Heart left ventricle (tissue), 13 donors: ENCODE results near the gene TRIM33.

Source experiments
- CTCF ChIP-seq, 12 donors: fragments of 200-600 bp; sonication (generic) in 4 of 12; IDR thresholded peaks; one replicate each; pipeline versions ENCODE4 v1.5.0 to v1.8.0; 2018 to 2022; ENCODE audit warnings: antibody characterized with exemption in 12 of 12, mild to moderate bottlenecking in 5 of 12
- POLR2A ChIP-seq, 2 donors: fragments of 450-650 bp; IDR thresholded peaks; one replicate each; pipeline ENCODE4 v1.6.1; 2017; ENCODE audit warnings: antibody characterized with exemption in 2 of 2, mild to moderate bottlenecking in 2 of 2, moderate library complexity in 2 of 2
- donor health status: ischemic (EF 13 %, LVEDD 7.1; RV severe dilation, severe dysfunction).
- donor health status: DM: no; HTN: yes; CAD: no.
- donor health status: DM: no; HTN: no; CAD: no.
- donor health status: ischemic (EF 25% LVEDD 6.9; RV normal size, moderate dysfunction).
- donor health status: ischemic (EF 25% LVEDD 5.7; RV mildly dilated, moderate dysfunction).
- donor health status: ischemic (EF 35%, LVEDD 5.7; RV mildly dilated, moderate dysfunction).
- donor health status: nonischemic (EF 11% LVEDD 7.7; RV severe dilation, severe dysfunction).
- donor health status: DM: yes; HTN: yes; CAD: no.
- donor health status: PGD.
- donor health status: ischemic (EF 29% LVEDD 5.4; RV normal size, mild dysfunction).
- donor health status: nonischemic (EF 23%, LVEDD 6.1; RV moderate dilation, normal function).

GRCh38 chr1:114379358-114379757, 131.6 kb downstream of the TRIM33 start:
- TF ChIP-seq CTCF (IDR thresholded peaks at IDR 0.05) (no peak), POLR2A (IDR thresholded peaks at IDR 0.05) (no peak)
